Measurements from ENCODE around the gene ZMIZ1. TPM values are rescaled to one million over a fixed set of nuclear protein-coding genes. Genes with fewer than 3 reads are reported as not detected.

Gene ZMIZ1
- polyA plus RNA-seq, 1 donor from 2014 or later, result 26.8 TPM

DNA sequence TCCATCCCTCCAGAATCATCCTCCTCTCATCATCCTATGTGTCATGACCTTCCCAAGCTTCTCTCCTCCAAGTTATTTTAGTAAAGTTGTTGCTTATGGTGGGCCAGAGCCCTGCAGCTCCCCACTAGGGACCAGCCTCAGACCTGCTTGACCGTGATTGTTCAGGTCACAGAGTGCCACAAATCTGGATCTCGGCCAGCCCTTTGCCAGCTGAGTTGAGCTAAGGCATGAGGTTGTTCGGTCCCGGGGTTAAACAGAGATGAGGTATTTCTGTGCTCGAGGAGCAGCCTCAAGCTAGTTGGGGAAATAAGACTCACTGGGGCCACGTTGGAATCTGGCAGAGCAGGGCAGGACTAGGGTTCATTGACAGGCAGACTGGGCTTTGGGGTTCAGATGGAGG lies 212.2 kb downstream of the ZMIZ1 start:
- Histone ChIP-seq H3K36me3 (ENCODE audit: insufficient read depth, low read length) (peaks cover 8% of the 10 kb centered on the region), H3K27me3 (ENCODE audit: insufficient read depth, low read depth, low read length) (no peaks in the 10 kb centered on the region), H3K9me2 (ENCODE audit: insufficient read depth, low read length) (no peaks in the 10 kb centered on the region), H3K9me3 (ENCODE audit: low read length) (no peaks in the 10 kb centered on the region), H3K4me3 (ENCODE audit: low read length) (no peak overlapping the region), H2AFZ (ENCODE audit: low read depth, low read length) (no peak overlapping the region), H3K27ac (ENCODE audit: low read length) (no peak overlapping the region), H3K9ac (ENCODE audit: low read length) (no peak overlapping the region), H3K79me2 (replicated peaks; ENCODE audit: insufficient read depth, low read length) (no peaks in the 10 kb centered on the region), H3F3A (ENCODE audit: insufficient read depth, low read length, poor library complexity, severe bottlenecking) (no peaks in the 10 kb centered on the region), H4K20me1 (ENCODE audit: insufficient read depth) (peaks cover 7% of the 10 kb centered on the region), H3K4me2 (ENCODE audit: low read length) (no peak overlapping the region)
- TF ChIP-seq EZH2 (IDR thresholded peaks at IDR 0.05; ENCODE audit: borderline replicate concordance, insufficient read depth, low read length, poor library complexity, severe bottlenecking) (no peak), RAD21 (conservative IDR thresholded peaks at IDR 0.05) (no peak), EP300 (conservative IDR thresholded peaks at IDR 0.05; ENCODE audit: poor library complexity, severe bottlenecking) (no peak), MXI1 (conservative IDR thresholded peaks at IDR 0.05; ENCODE audit: poor library complexity, severe bottlenecking) (no peak), SMC3 (conservative IDR thresholded peaks at IDR 0.05; ENCODE audit: poor library complexity) (no peak), POLR2AphosphoS5 (IDR thresholded peaks at IDR 0.05) (no peak), TAF1 (IDR thresholded peaks at IDR 0.05; ENCODE audit: low read depth) (no peak)
- TF ChIP-seq, protein P1, sequence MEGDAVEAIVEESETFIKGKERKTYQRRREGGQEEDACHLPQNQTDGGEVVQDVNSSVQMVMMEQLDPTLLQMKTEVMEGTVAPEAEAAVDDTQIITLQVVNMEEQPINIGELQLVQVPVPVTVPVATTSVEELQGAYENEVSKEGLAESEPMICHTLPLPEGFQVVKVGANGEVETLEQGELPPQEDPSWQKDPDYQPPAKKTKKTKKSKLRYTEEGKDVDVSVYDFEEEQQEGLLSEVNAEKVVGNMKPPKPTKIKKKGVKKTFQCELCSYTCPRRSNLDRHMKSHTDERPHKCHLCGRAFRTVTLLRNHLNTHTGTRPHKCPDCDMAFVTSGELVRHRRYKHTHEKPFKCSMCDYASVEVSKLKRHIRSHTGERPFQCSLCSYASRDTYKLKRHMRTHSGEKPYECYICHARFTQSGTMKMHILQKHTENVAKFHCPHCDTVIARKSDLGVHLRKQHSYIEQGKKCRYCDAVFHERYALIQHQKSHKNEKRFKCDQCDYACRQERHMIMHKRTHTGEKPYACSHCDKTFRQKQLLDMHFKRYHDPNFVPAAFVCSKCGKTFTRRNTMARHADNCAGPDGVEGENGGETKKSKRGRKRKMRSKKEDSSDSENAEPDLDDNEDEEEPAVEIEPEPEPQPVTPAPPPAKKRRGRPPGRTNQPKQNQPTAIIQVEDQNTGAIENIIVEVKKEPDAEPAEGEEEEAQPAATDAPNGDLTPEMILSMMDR (IDR thresholded peaks at IDR 0.05; ENCODE audit: poor library complexity, severe bottlenecking), result no peak
- TF ChIP-seq, protein P2, sequence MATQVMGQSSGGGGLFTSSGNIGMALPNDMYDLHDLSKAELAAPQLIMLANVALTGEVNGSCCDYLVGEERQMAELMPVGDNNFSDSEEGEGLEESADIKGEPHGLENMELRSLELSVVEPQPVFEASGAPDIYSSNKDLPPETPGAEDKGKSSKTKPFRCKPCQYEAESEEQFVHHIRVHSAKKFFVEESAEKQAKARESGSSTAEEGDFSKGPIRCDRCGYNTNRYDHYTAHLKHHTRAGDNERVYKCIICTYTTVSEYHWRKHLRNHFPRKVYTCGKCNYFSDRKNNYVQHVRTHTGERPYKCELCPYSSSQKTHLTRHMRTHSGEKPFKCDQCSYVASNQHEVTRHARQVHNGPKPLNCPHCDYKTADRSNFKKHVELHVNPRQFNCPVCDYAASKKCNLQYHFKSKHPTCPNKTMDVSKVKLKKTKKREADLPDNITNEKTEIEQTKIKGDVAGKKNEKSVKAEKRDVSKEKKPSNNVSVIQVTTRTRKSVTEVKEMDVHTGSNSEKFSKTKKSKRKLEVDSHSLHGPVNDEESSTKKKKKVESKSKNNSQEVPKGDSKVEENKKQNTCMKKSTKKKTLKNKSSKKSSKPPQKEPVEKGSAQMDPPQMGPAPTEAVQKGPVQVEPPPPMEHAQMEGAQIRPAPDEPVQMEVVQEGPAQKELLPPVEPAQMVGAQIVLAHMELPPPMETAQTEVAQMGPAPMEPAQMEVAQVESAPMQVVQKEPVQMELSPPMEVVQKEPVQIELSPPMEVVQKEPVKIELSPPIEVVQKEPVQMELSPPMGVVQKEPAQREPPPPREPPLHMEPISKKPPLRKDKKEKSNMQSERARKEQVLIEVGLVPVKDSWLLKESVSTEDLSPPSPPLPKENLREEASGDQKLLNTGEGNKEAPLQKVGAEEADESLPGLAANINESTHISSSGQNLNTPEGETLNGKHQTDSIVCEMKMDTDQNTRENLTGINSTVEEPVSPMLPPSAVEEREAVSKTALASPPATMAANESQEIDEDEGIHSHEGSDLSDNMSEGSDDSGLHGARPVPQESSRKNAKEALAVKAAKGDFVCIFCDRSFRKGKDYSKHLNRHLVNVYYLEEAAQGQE (IDR thresholded peaks at IDR 0.05; ENCODE audit: borderline replicate concordance), result no peak

DNA sequence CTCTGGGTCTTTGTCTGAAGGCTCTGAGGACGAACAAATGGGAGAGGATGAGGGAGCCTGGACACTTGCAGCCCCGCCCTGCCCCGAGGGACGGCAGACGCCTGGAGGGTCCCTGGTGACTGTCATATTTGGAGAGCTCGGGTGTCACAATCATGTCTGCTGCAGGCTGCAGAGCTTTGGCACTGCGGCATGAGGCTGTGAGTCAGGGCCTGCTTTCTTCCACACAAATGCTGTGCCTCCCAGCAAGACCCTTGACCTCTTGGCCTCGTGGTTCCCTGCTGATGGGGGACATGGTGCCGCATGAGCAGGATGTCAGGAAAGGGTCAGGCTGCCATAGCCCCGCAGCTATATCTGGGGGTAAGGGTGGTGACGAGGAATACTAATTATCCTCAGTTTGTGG lies 213.6 kb downstream of the ZMIZ1 start:
- Histone ChIP-seq H3F3A (ENCODE audit: insufficient read depth, low read length, poor library complexity, severe bottlenecking) (no peaks in the 10 kb centered on the region), H3K27ac (ENCODE audit: low read length) (no peak overlapping the region), H3K9ac (ENCODE audit: low read length) (no peak overlapping the region), H4K20me1 (ENCODE audit: insufficient read depth) (peaks cover 17% of the 10 kb centered on the region), H3K36me3 (ENCODE audit: insufficient read depth, low read length) (peaks cover 8% of the 10 kb centered on the region), H3K4me3 (ENCODE audit: low read length) (no peak overlapping the region), H2AFZ (ENCODE audit: low read depth, low read length) (no peak overlapping the region), H3K9me2 (ENCODE audit: insufficient read depth, low read length) (no peaks in the 10 kb centered on the region), H3K79me2 (replicated peaks; ENCODE audit: insufficient read depth, low read length) (no peaks in the 10 kb centered on the region), H3K27me3 (ENCODE audit: insufficient read depth, low read depth, low read length) (no peaks in the 10 kb centered on the region), H3K4me2 (ENCODE audit: low read length) (no peak overlapping the region), H3K9me3 (ENCODE audit: low read length) (no peaks in the 10 kb centered on the region)
- TF ChIP-seq EZH2 (IDR thresholded peaks at IDR 0.05; ENCODE audit: borderline replicate concordance, insufficient read depth, low read length, poor library complexity, severe bottlenecking), result no peak
- no peak for TF ChIP-seq EP300 (conservative IDR thresholded peaks at IDR 0.05; ENCODE audit: poor library complexity, severe bottlenecking)
- TF ChIP-seq MXI1 (conservative IDR thresholded peaks at IDR 0.05; ENCODE audit: poor library complexity, severe bottlenecking), result no peak
- TF ChIP-seq RAD21 (conservative IDR thresholded peaks at IDR 0.05), result no peak
- no peak for TF ChIP-seq SMC3 (conservative IDR thresholded peaks at IDR 0.05; ENCODE audit: poor library complexity)
- TF ChIP-seq, protein P1 (IDR thresholded peaks at IDR 0.05; ENCODE audit: poor library complexity, severe bottlenecking), result no peak
- no peak for TF ChIP-seq TAF1 (IDR thresholded peaks at IDR 0.05; ENCODE audit: low read depth)
- TF ChIP-seq POLR2AphosphoS5 (IDR thresholded peaks at IDR 0.05), result no peak
- TF ChIP-seq, protein P2 (IDR thresholded peaks at IDR 0.05; ENCODE audit: borderline replicate concordance), result no peak
